ENCODE results near the gene OR10J5.

Gene OR10J5

DNA sequence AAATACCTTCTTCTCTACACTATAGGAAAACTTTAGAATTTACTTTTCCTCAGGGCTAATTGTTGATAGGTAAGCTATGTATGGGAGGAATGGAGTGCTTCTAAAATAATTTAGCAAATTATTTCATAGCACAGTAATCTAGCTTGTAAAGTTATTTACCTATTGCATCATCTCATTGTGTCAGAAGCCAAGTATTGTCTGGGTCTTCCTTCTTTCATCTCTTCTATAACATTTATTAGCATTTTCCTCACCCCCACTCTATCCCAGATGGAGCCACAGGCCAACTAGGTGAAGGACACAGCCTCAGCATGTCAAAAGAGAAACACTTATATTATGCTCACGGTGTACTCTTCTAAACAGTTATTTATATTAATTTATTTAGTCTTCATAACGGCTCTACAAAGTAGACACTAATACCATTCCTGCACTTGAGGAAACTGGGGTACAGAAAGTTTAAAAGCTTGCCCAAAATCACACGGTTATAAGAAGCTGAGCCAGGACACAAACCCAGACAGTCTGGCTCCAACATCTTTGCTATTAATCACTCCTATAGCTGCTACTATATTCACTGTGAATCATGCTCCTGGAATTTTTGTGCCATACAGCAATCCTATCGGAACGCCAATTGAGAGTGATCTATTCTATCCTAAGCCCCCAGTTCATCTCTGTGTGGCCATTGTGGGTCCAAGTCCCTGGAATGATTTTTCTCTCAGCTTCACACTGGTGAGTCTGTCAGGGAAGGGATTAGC is 43.1 kb downstream of the OR10J5 start:
- in situ Hi-C loops (cut with MboI; ENCODE audit: low sequenced_read_pairs), result no loop called here
